22Rv1 (cell line): ENCODE measurements around the gene SORCS2.

Experiments
- ZFX ChIP-seq: fragments of 450-650 bp; IDR thresholded peaks from 2 replicates; pipeline ENCODE4 v1.6.1; 2017; ENCODE audit warnings: antibody characterized with exemption, borderline replicate concordance
- TF ChIP-seq, protein P1 (sequence below): fragments of 450-650 bp; IDR thresholded peaks from 2 replicates; pipeline ENCODE4 v1.5.1; 2017; ENCODE audit warnings: mild to moderate bottlenecking

DNA sequence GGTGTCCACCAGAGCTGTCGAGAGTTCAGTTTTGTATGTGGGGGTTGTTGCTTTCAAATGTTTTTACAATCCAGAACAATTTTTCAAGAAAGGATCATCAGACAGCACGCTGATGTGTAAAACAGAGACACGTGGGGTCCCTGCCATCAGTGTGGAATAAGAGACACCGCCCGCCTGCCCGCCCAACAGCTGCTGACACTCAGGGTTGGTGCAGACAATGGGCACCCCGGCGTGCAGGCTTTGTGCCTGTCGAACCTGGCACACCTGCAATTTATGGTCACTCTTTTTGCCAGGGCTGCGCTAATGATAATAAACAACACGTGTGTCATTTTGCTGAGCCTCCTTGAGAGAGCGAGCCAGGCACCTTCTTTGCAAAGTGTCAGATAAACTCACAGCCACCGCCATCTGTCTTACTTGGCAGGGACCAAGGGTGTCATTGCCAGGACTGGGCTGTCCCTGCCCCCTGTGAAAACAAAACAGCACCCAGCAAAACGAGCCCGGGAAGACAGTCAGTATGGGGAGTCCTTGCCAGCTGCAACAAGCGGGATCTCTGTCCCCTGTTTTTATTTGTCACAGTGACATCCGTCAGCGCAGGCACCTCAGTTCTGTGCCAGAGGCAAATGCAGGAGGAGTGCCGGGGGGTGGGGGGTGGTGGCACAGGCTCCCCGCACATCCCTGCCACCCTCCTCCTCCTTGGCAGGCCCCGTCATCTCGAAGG is 173.3 kb downstream of the SORCS2 start:
- TF ChIP-seq, protein P1, sequence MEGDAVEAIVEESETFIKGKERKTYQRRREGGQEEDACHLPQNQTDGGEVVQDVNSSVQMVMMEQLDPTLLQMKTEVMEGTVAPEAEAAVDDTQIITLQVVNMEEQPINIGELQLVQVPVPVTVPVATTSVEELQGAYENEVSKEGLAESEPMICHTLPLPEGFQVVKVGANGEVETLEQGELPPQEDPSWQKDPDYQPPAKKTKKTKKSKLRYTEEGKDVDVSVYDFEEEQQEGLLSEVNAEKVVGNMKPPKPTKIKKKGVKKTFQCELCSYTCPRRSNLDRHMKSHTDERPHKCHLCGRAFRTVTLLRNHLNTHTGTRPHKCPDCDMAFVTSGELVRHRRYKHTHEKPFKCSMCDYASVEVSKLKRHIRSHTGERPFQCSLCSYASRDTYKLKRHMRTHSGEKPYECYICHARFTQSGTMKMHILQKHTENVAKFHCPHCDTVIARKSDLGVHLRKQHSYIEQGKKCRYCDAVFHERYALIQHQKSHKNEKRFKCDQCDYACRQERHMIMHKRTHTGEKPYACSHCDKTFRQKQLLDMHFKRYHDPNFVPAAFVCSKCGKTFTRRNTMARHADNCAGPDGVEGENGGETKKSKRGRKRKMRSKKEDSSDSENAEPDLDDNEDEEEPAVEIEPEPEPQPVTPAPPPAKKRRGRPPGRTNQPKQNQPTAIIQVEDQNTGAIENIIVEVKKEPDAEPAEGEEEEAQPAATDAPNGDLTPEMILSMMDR, result no peak
- no peak for TF ChIP-seq ZFX
